PFSK-1 (cell line): Measurements from ENCODE around the gene THBS1.

Experiments
- FOXP2 ChIP-seq: optimal IDR thresholded peaks from 2 replicates; pipeline ENCODE3; 2011; ENCODE audit warnings: borderline replicate concordance, control low read depth, inconsistent platforms; ENCODE audit not compliant: insufficient read depth; ENCODE audit errors: extremely low read length, extremely low read depth
- POLR2AphosphoS5 ChIP-seq: IDR thresholded peaks from 2 replicates; pipeline ENCODE4 v1.6.1; 2012; ENCODE audit warnings: low read depth, mild to moderate bottlenecking, control low read depth, low read length, moderate library complexity
- REST ChIP-seq, 2 experiments: IDR thresholded peaks; 2 replicates each; pipeline versions ENCODE4 v1.6.1 to v1.8.0; 2011 to 2012; ENCODE audit warnings: low read depth in 2 of 2, low read length in 2 of 2, control low read depth in 1 of 2, inconsistent platforms in 1 of 2, mild to moderate bottlenecking in 1 of 2, moderate library complexity in 1 of 2; ENCODE audit not compliant: insufficient read depth in 1 of 2
- SIN3A ChIP-seq: IDR thresholded peaks from 2 replicates; pipeline ENCODE4 v1.6.1; 2012; ENCODE audit warnings: mild to moderate bottlenecking, low read length, moderate library complexity, borderline replicate concordance; ENCODE audit not compliant: insufficient read depth
- TAF1 ChIP-seq: IDR thresholded peaks from 2 replicates; pipeline ENCODE4 v1.6.1; 2012; ENCODE audit warnings: low read length, control low read depth, borderline replicate concordance; ENCODE audit not compliant: insufficient read depth

THBS1 gene

GRCh38 chr15:39586387-39587095 is 5.7 kb downstream of the THBS1 start:
- TF ChIP-seq SIN3A: no peak
- no peak for TF ChIP-seq REST (IDR thresholded peaks at IDR 0.05; ENCODE audit: insufficient read depth in 1 of 2, low read depth in 2 of 2, low read length in 2 of 2)
- no peak for TF ChIP-seq TAF1
- TF ChIP-seq POLR2AphosphoS5: no peak
- no peak for TF ChIP-seq FOXP2

- TF ChIP-seq POLR2AphosphoS5 (no peak), REST (IDR thresholded peaks at IDR 0.05; ENCODE audit: insufficient read depth in 1 of 2, low read depth in 2 of 2, low read length in 2 of 2) (no peak), FOXP2 (no peak), SIN3A (no peak), TAF1 (no peak)
Observed at GRCh38 chr15:39587096-39587721, 6.3 kb downstream of the THBS1 start.

GRCh38 chr15:39587731-39588530 is 7.1 kb downstream of the THBS1 start:
- TF ChIP-seq SIN3A: no peak
- no peak for TF ChIP-seq TAF1
- TF ChIP-seq REST (IDR thresholded peaks at IDR 0.05; ENCODE audit: insufficient read depth in 1 of 2, low read depth in 2 of 2, low read length in 2 of 2): no peak
- TF ChIP-seq FOXP2: no peak
- TF ChIP-seq POLR2AphosphoS5: no peak

- TF ChIP-seq SIN3A: no peak
- TF ChIP-seq POLR2AphosphoS5: no peak
- TF ChIP-seq TAF1: no peak
- no peak for TF ChIP-seq REST (IDR thresholded peaks at IDR 0.05; ENCODE audit: insufficient read depth in 1 of 2, low read depth in 2 of 2, low read length in 2 of 2)
- TF ChIP-seq FOXP2: no peak
Observed at GRCh38 chr15:39588531-39589192, 7.8 kb downstream of the THBS1 start.
